Measurements from ENCODE around the gene HMCN2. TPM values are rescaled to one million over a fixed set of nuclear protein-coding genes. Genes with fewer than 3 reads are reported as not detected.

Gene HMCN2
- total RNA-seq, 2 donors from 2014 or later, result 2.9 to 5.5 TPM

DNA sequence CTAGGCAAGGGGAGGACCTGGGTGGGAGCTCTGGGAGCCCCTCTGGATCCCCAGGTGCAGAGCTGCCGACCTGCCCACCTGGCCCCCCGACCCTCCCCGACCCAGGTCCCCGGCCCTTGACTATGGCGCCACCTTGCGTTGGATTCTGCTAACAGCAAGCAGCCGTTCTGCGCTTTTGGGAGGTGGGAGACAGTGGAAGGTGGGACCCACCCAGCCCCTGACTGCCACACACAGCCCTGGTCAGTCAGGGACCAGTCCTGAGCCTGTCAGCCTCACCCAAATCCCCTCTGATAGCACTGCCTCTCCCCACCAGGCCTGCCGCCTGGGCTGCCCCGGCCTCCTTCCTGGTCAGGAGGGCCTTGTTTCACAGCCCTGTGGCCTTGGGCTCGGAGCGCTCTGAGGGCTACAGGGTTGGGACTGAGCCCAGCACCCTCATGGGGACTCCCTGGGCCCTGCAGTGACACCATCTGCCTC lies 77.9 kb downstream of the HMCN2 start:
- WGBS, result 35% methylated on average over 12 of the region's 12 CpGs
- DNase-seq (ENCODE audit: low spot score), result no peak
- Histone ChIP-seq H3K27me3 (replicated peaks; ENCODE audit: insufficient read depth) (no peaks in the 10 kb centered on the region), H3K4me1 (replicated peaks) (no peaks in the 10 kb centered on the region), H3K9me3 (no peaks in the 10 kb centered on the region), H3K36me3 (no peaks in the 10 kb centered on the region), H3K27ac (no peak overlapping the region), H3K4me3 (no peak overlapping the region)
- intact Hi-C loops (cut with DNase I), result loop anchor here (2.0 to 5.0 kb wide), 2 partner anchors 76 to 233 kb away; partner anchors contain the start of gene HMCN2
- TF ChIP-seq POLR2A (IDR thresholded peaks at IDR 0.05), result no peak
- peak; percentile 34 to 73 (median 66) for TF ChIP-seq CTCF (IDR thresholded peaks at IDR 0.05)

GRCh38 chr9:130344366-130344765 lies 78.8 kb downstream of the HMCN2 start:
- intact Hi-C loops (cut with DNase I), result loop anchor here (5.0 kb wide), 1 partner anchor 77 kb away; the partner anchor contains the start of gene HMCN2
- Histone ChIP-seq H3K9me3 (no peaks in the 10 kb centered on the region), H3K4me3 (no peak overlapping the region), H3K27me3 (replicated peaks; ENCODE audit: insufficient read depth) (no peaks in the 10 kb centered on the region), H3K27ac (no peak overlapping the region), H3K36me3 (no peaks in the 10 kb centered on the region), H3K4me1 (replicated peaks) (no peaks in the 10 kb centered on the region)
- no peak for DNase-seq (ENCODE audit: low spot score)
- WGBS, result 88% methylated on average over 1 of the region's 1 CpG
- no peak for TF ChIP-seq POLR2A (IDR thresholded peaks at IDR 0.05)
- no peak for TF ChIP-seq CTCF (IDR thresholded peaks at IDR 0.05)
- no peak for TF ChIP-seq POLR2AphosphoS5 (IDR thresholded peaks at IDR 0.05)

DNA sequence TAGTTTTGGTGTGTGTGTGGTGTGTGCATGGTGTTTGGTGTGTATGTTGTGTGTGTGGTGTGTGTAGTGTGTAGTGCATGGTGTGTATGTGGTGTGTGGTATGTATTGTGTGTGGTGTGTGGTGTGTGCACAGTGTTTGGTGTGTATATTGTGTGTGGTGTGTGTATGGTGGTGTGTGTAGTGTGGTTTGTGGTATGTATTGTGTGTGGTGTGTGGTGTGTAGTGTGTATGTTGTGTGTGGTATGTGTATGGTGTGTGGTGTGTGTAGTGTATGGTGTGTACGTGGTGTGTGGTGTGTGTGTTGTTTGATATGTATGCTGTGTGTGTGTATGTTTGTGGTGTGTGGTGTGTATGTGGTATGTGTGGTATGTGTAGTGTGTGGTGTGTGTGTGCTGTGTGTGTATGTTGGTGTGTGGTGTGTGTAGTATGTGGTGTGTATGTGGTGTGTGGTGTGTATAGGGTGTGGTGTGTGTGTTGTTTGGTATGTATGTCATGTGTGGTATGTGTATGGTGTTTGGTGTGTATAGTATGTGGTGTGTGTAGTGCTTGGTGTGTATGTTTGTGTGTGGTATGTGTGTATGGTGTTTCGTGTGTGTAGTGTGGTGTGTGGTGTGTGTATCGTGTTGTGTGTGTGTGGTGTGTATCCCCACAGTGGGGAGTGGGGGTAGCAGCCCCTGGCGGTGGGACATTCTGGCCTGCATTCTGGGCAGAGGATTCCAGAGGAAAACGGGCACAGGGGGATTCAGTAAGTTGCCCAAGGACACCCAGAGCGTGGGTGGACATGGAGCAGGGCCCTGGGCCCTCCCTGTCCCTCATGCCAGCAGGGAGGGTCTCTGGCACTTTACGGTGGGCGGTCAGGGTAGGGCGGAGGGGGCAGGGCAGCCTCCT lies 79.7 kb downstream of the HMCN2 start:
- no peak for DNase-seq (ENCODE audit: low spot score)
- no peaks in the 10 kb centered on the region for H3K36me3 ChIP-seq
- H3K27me3 ChIP-seq (replicated peaks; ENCODE audit: insufficient read depth), result no peaks in the 10 kb centered on the region
- intact Hi-C loops (cut with DNase I), result no loop called here
- TF ChIP-seq POLR2AphosphoS5 (IDR thresholded peaks at IDR 0.05) (no peak), POLR2A (IDR thresholded peaks at IDR 0.05) (no peak), CTCF (IDR thresholded peaks at IDR 0.05) (no peak)
- no peak overlapping the region for H3K4me3 ChIP-seq
- no peaks in the 10 kb centered on the region for H3K9me3 ChIP-seq
- no peaks in the 10 kb centered on the region for H3K4me1 ChIP-seq (replicated peaks)
- H3K27ac ChIP-seq, result no peak overlapping the region
- WGBS, result 75% methylated on average over 9 of the region's 9 CpGs

DNA sequence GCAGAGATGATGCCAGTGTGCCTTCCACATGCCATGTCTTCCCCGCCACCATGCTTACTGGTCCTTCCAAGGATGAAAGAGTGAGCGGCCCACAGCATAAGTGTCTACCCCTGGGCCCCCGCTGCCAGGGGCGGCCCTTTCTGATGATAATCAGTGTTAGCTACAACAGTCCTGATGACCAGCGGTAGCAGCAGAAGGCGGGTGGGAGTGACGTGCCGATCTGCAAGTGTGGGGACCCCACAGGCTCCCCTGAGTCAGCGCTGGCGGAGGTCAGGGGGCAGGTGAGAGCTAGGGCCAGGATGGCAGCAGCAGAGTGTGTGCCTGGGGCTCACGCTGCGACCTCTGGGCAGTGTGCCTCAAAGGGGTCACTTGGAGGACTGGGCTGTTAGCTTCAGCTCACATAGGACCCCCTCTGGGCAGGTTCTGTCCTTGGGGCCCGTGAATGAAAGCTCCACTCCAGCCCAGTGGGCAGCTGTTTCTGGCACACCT lies 80.4 kb downstream of the HMCN2 start:
- WGBS, result 73% methylated on average over 13 of the region's 13 CpGs
- intact Hi-C loops (cut with DNase I), result no loop called here
- DNase-seq (ENCODE audit: low spot score), result no peak
- Histone ChIP-seq H3K27ac (no peak overlapping the region), H3K36me3 (no peaks in the 10 kb centered on the region), H3K4me3 (no peak overlapping the region), H3K4me1 (replicated peaks) (no peaks in the 10 kb centered on the region), H3K27me3 (replicated peaks; ENCODE audit: insufficient read depth) (no peaks in the 10 kb centered on the region), H3K9me3 (no peaks in the 10 kb centered on the region)
- no peak for TF ChIP-seq POLR2AphosphoS5 (IDR thresholded peaks at IDR 0.05)
- TF ChIP-seq POLR2A (IDR thresholded peaks at IDR 0.05), result no peak
- TF ChIP-seq CTCF (IDR thresholded peaks at IDR 0.05), result no peak

Measured in prostate gland (tissue), 2 donors.